NB4 (cell line): ENCODE measurements around the gene UCK2.

ENCODE experiments used
- MYC ChIP-seq: IDR thresholded peaks from 2 replicates; pipeline ENCODE4 v1.6.1; 2011; ENCODE audit warnings: low read depth, low read length
- POLR2A ChIP-seq: IDR thresholded peaks from 2 replicates; pipeline ENCODE4 v1.6.1; 2011; ENCODE audit warnings: mild to moderate bottlenecking; ENCODE audit not compliant: insufficient read length; ENCODE audit errors: extremely low read depth
- TF ChIP-seq, protein P1 (sequence below): IDR thresholded peaks from one replicate; pipeline ENCODE4 v1.5.1; 2012; ENCODE audit warnings: low read depth, low read length

DNA sequence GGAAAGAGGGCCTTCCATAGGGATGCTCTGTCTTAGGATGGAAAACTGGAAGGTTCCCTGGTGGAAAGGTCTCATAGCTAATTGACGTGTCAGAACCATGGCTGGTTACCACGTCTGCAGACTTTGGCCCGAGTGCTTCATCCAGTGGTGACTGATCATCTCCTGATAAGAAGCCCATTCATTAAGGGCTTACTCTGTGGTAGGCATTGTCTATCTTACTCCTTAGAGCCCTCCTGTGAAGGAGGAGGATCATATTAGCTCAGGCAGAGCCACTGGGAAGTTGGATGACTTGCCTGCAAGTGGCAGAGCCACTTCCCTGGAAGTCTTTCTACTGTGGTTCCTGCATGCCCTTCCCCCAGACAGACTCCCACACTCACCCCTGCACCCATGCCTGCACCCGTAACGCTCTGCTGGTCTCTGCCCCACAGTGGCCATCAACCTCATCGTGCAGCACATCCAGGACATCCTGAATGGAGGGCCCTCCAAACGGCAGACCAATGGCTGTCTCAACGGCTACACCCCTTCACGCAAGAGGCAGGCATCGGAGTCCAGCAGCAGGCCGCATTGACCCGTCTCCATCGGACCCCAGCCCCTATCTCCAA, 79.9 kb downstream of the UCK2 start:
- TF ChIP-seq, protein P1, sequence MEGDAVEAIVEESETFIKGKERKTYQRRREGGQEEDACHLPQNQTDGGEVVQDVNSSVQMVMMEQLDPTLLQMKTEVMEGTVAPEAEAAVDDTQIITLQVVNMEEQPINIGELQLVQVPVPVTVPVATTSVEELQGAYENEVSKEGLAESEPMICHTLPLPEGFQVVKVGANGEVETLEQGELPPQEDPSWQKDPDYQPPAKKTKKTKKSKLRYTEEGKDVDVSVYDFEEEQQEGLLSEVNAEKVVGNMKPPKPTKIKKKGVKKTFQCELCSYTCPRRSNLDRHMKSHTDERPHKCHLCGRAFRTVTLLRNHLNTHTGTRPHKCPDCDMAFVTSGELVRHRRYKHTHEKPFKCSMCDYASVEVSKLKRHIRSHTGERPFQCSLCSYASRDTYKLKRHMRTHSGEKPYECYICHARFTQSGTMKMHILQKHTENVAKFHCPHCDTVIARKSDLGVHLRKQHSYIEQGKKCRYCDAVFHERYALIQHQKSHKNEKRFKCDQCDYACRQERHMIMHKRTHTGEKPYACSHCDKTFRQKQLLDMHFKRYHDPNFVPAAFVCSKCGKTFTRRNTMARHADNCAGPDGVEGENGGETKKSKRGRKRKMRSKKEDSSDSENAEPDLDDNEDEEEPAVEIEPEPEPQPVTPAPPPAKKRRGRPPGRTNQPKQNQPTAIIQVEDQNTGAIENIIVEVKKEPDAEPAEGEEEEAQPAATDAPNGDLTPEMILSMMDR = no peak
- no peak for TF ChIP-seq MYC
- TF ChIP-seq POLR2A = no peak
